HEK293T (cell line): Measurements from ENCODE around the gene LCOR.
"Not testable (repeated sequence)": the region's sequence is repeated elsewhere in the genome, so short reads cannot be mapped to it uniquely, and the experiment has no call there.

Experiments used
- CTCF ChIA-PET: fragments of 350-600 bp; formaldehyde crosslinking; extraction: SDS; loops from one replicate; lab custom pipeline; 2021; ENCODE audit warnings: antibody characterized with exemption, inconsistent platforms; lab: Yijun Ruan, JAX
- POLR2A ChIA-PET: fragments of 350-600 bp; formaldehyde crosslinking; extraction: SDS; loops from one replicate; lab custom pipeline; 2020; ENCODE audit warnings: antibody characterized with exemption, inconsistent platforms; lab: Yijun Ruan, JAX
- DNase-seq: peaks from one replicate; pipeline ENCODE4 v3.0.0; 2012; ENCODE audit warnings: mixed read lengths; ENCODE audit errors: extremely low spot score
- ARNT ChIP-seq: fragments of 450-650 bp; IDR thresholded peaks from 2 replicates; pipeline ENCODE4 v1.6.1; 2017; ENCODE audit warnings: mild to moderate bottlenecking
- BHLHE40 ChIP-seq: fragments of 450-650 bp; IDR thresholded peaks from 2 replicates; pipeline ENCODE4 v1.6.1; 2016; ENCODE audit warnings: mild to moderate bottlenecking, moderate library complexity, borderline replicate concordance
- CTBP1 ChIP-seq: fragments of 450-650 bp; IDR thresholded peaks from 2 replicates; pipeline ENCODE4 v1.6.1; 2016; ENCODE audit warnings: borderline replicate concordance
- ELF4 ChIP-seq: fragments of 450-650 bp; IDR thresholded peaks from 2 replicates; pipeline ENCODE4 v1.6.1; 2017; ENCODE audit warnings: antibody characterized with exemption
- FOXA1 ChIP-seq: fragments of 450-650 bp; IDR thresholded peaks from 2 replicates; pipeline ENCODE4 v1.6.1; 2016; ENCODE audit warnings: mild to moderate bottlenecking
- FOXK2 ChIP-seq: fragments of 450-650 bp; IDR thresholded peaks from 2 replicates; pipeline ENCODE4 v1.6.1; 2016; ENCODE audit warnings: mild to moderate bottlenecking
- FOXM1 ChIP-seq: fragments of 450-650 bp; IDR thresholded peaks from 2 replicates; pipeline ENCODE4 v1.6.1; 2017; ENCODE audit warnings: mild to moderate bottlenecking, borderline replicate concordance
- HDGF ChIP-seq: fragments of 450-650 bp; IDR thresholded peaks from 2 replicates; pipeline ENCODE4 v1.6.1; 2017; ENCODE audit warnings: antibody characterized with exemption, borderline replicate concordance
- L3MBTL2 ChIP-seq: fragments of 450-650 bp; conservative IDR thresholded peaks from 2 replicates; pipeline ENCODE4 v1.6.1; 2016; ENCODE audit warnings: mild to moderate bottlenecking
- LEF1 ChIP-seq: fragments of 450-650 bp; IDR thresholded peaks from 2 replicates; pipeline ENCODE4 v1.6.1; 2017; ENCODE audit warnings: mild to moderate bottlenecking, borderline replicate concordance
- NFRKB ChIP-seq: fragments of 450-650 bp; IDR thresholded peaks from 2 replicates; pipeline ENCODE4 v1.6.1; 2016; ENCODE audit warnings: mild to moderate bottlenecking, moderate library complexity
- PKNOX1 ChIP-seq: fragments of 450-650 bp; IDR thresholded peaks from 2 replicates; pipeline ENCODE4 v1.6.1; 2016
- SP1 ChIP-seq: fragments of 450-650 bp; IDR thresholded peaks from 2 replicates; pipeline ENCODE4 v1.6.1; 2017
- SUZ12 ChIP-seq: fragments of 450-650 bp; IDR thresholded peaks from 2 replicates; pipeline ENCODE4 v1.6.1; 2016; ENCODE audit warnings: mild to moderate bottlenecking
- TARDBP ChIP-seq: fragments of 450-650 bp; IDR thresholded peaks from 2 replicates; pipeline ENCODE4 v1.6.1; 2016
- ZNF384 ChIP-seq: fragments of 450-650 bp; IDR thresholded peaks from 2 replicates; pipeline ENCODE4 v1.6.1; 2016

LCOR gene

GRCh38 chr10:96935148-96935547 lies 103.0 kb downstream of the LCOR start:
- no peak for DNase-seq
- TF ChIP-seq BHLHE40 (no peak), FOXM1 (no peak), TARDBP (no peak), ZNF384 (no peak), CTBP1 (no peak), LEF1 (no peak), SP1 (no peak), PKNOX1 (no peak), FOXA1 (no peak), ARNT (no peak), ELF4 (no peak), FOXK2 (no peak), NFRKB (no peak), L3MBTL2 (no peak), SUZ12 (no peak), HDGF (no peak)
- ChIA-PET POLR2A (no interaction called here), CTCF (no interaction called here)

DNA sequence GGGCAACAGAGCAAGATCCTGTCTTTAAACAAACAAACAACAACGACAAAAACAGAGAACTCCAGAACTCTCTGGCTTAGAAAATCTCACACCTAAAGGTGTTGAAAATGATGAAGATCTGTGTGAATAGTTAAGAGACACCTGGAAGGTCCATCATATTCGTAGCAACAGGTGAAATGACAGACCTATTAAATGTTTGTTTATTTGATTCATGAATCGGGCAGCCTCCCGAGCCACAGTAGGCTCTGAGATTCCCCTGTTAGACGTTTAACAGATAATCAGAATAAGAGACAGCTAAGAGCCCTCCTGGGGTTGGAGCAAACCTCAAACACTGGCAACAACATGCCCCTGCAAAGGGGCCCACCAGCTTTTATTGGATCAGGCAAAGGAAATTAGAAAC lies 103.7 kb downstream of the LCOR start:
- POLR2A ChIA-PET: no interaction called here
- TF ChIP-seq CTBP1 (no peak), BHLHE40 (no peak), L3MBTL2 (no peak), ELF4 (no peak), FOXK2 (no peak), LEF1 (no peak), NFRKB (no peak), SUZ12 (no peak), SP1 (no peak), HDGF (no peak), ARNT (no peak), ZNF384 (no peak), TARDBP (no peak), FOXA1 (no peak), FOXM1 (no peak), PKNOX1 (no peak)
- CTCF ChIA-PET: no interaction called here
- DNase-seq: no peak

- POLR2A ChIA-PET, CTCF ChIA-PET, DNase-seq: not testable (repeated sequence)
Observed at GRCh38 chr10:96943161-96943560, 111.1 kb downstream of the LCOR start.

GRCh38 chr10:96947036-96947435 lies 114.9 kb downstream of the LCOR start:
- ChIA-PET CTCF (no interaction called here), POLR2A (no interaction called here)
- DNase-seq: no peak
- TF ChIP-seq ZNF384 (no peak), FOXK2 (no peak), SP1 (no peak), L3MBTL2 (no peak), TARDBP (no peak), ARNT (no peak), HDGF (no peak), FOXA1 (no peak), BHLHE40 (no peak), NFRKB (no peak), FOXM1 (no peak), PKNOX1 (no peak), ELF4 (no peak), LEF1 (no peak), CTBP1 (no peak), SUZ12 (no peak)

DNA sequence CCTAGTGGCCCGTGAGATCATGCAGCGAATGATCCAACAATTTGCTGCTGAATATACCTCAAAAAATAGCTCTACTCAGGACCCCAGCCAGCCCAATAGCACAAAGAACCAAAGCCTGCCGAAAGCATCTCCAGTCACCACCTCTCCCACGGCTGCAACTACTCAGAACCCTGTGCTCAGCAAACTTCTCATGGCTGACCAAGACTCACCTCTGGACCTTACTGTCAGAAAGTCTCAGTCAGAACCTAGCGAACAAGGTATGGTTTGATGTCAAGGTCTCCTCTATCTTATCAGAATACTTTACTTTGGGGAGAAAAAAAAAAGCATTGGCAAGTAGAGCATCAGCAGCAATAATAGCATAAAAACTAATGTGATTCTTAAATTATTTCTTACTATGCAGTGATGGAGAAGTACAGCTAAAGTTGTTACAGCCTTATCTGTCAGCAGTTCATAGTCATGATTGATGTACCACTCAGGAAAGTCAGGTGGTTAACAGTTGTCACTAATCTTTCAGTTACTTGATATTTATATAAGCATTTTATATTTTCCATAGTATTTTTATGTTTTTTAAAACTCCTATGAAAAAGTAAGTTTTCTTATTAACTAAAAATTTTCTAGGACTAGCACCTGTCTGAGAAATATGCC lies 117.1 kb downstream of the LCOR start:
- POLR2A ChIA-PET: no interaction called here
- CTCF ChIA-PET: interaction anchor here (0.8 kb wide), 1 partner anchor 77 kb away, joined by 3 read pairs; no protein-coding TSS in a partner anchor
- TF ChIP-seq NFRKB (no peak), FOXA1 (no peak), TARDBP (no peak), FOXK2 (no peak), L3MBTL2 (no peak), PKNOX1 (peak; percentile 52; the same call in 1 of the 2 replicates), LEF1 (no peak)
- DNase-seq: no peak

- ChIA-PET POLR2A (no interaction called here), CTCF (no interaction called here)
- DNase-seq: no peak
- TF ChIP-seq ZNF384 (no peak), NFRKB (no peak), BHLHE40 (no peak), ARNT (no peak), SUZ12 (no peak), CTBP1 (no peak), FOXM1 (no peak), SP1 (no peak), TARDBP (no peak), LEF1 (no peak), ELF4 (no peak), HDGF (no peak), FOXA1 (no peak), L3MBTL2 (no peak), PKNOX1 (no peak), FOXK2 (no peak)
Observed at GRCh38 chr10:96951954-96952353, 119.9 kb downstream of the LCOR start.
